ENCODE measurements around the gene THTPA. TPM values are rescaled to one million over a fixed set of nuclear protein-coding genes. Genes with fewer than 3 reads are reported as not detected.

THTPA gene
- total RNA-seq, 1 experiment from 2014 or later: 12.3 TPM

- no peak for DNase-seq (ENCODE audit: low spot score)
- BruUV-seq (replicated peaks): no TSS peak
- H3K36me3 ChIP-seq (ENCODE audit: insufficient read depth, low read length, poor library complexity, severe bottlenecking): peaks cover 11% of the 10 kb centered on the region
- TF ChIP-seq, protein P1, sequence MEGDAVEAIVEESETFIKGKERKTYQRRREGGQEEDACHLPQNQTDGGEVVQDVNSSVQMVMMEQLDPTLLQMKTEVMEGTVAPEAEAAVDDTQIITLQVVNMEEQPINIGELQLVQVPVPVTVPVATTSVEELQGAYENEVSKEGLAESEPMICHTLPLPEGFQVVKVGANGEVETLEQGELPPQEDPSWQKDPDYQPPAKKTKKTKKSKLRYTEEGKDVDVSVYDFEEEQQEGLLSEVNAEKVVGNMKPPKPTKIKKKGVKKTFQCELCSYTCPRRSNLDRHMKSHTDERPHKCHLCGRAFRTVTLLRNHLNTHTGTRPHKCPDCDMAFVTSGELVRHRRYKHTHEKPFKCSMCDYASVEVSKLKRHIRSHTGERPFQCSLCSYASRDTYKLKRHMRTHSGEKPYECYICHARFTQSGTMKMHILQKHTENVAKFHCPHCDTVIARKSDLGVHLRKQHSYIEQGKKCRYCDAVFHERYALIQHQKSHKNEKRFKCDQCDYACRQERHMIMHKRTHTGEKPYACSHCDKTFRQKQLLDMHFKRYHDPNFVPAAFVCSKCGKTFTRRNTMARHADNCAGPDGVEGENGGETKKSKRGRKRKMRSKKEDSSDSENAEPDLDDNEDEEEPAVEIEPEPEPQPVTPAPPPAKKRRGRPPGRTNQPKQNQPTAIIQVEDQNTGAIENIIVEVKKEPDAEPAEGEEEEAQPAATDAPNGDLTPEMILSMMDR (conservative IDR thresholded peaks at IDR 0.05; ENCODE audit: low read depth, low read length): no peak
- no peak for TF ChIP-seq EZH2 (IDR thresholded peaks at IDR 0.05; ENCODE audit: borderline replicate concordance, low read depth, low read length, poor library complexity, severe bottlenecking)
- no peak overlapping the region for H3K27ac ChIP-seq (ENCODE audit: low read depth, low read length, poor library complexity, severe bottlenecking)
- H3K4me1 ChIP-seq (ENCODE audit: insufficient read depth, low read length, poor library complexity, severe bottlenecking): peaks cover 8% of the 10 kb centered on the region
- CTCF ChIA-PET: interaction anchor here (0.6 to 3.3 kb wide), 4 partner anchors 10 to 1429 kb away, joined by 3 to 29 read pairs (median 3); no protein-coding TSS in a partner anchor
- no peak overlapping the region for H3K4me3 ChIP-seq (ENCODE audit: low read depth, low read length, poor library complexity, severe bottlenecking)
- POLR2A ChIA-PET (ENCODE audit: low non-redundant PET): interaction anchor here (0.6 kb wide), 1 partner anchor 80 kb away, joined by 3 read pairs; no protein-coding TSS in a partner anchor
- intact Hi-C loops (cut with micrococcal nuclease; ENCODE audit: unreplicated experiment): loop anchor here (1.0 to 2.0 kb wide), 2 partner anchors 231 to 295 kb away; no protein-coding TSS in a partner anchor
- H3K27me3 ChIP-seq (replicated peaks; ENCODE audit: insufficient read depth, low read depth, low read length, poor library complexity): no peaks in the 10 kb centered on the region
- H3K9me3 ChIP-seq (ENCODE audit: low read depth, low read length, poor library complexity, severe bottlenecking): no peaks in the 10 kb centered on the region
Measured at GRCh38 chr14:23559926-23560520, 4.0 kb downstream of the THTPA start.

DNA sequence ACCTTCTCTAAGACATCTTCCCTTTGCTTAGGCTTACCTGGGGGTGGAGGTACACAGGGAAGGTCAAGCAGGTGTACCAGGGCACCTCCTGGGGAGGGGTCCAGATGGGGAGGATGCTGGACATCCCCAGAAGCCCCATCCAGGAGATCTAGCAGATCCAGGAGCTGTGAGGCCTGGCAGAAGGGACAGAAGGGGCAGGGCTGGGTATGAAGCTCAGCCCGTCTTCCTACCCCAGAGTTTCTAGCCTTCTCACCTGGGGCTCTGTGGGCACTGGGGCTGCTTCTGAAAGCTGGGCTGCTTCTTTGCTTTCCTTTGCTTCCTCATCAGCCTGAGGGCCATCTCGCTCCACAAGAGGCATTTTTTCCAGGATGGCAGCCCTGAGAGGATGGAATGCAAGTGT, 5.2 kb downstream of the THTPA start:
- no peaks in the 10 kb centered on the region for H3K9me3 ChIP-seq (ENCODE audit: low read depth, low read length, poor library complexity, severe bottlenecking)

DNA sequence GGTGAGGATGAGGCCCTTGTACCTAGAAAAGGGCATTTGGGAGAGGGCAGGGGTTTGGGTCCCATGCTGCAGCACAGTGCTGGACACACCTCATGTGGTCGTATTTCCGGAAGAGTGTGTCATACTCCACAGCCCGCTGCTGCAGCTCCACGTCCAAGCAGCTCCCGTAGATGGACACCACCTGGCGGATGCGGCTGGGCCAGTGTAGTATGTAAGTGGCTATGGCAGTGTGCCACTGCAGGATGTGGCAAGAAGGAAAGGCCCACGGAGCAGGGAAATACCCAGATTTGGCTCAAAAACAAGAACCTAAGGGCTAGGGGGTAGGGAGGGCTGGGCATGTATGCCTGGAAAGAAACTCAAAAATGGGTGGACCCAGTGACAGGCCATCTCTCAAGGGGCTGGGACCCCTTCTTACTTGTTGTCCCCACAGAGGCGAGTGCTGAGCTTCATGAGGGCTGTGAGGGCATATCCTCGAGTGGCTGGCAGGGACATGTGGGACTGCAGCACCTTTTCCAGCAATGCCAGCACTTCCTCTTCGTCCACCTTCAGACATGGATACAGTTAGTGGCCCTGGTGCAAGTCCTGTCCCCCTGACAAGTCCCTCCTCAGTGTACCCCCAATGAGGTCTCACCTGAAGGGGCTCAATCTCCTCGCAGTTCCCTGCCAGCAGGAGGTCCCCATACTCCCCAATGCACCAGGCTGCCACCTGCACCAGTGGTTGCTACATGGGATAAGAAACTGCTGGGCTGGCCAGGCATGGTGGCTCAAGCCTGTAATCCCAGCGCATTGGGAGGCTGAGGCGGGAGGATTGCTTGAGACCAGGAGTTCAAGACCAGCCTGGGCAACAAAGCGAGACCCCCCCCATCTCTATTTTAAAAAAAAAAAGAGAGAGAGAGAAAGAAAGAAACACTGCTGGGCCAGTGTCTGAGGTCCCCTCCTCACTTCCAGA, 6.1 kb downstream of the THTPA start:
- ChIA-PET POLR2A (ENCODE audit: low non-redundant PET) (interaction anchor here (0.7 kb wide), 1 partner anchor 84 kb away, joined by 4 read pairs; no protein-coding TSS in a partner anchor), CTCF (interaction anchor here (0.5 to 1.0 kb wide), 3 partner anchors 84 to 255 kb away, joined by 3 to 4 read pairs (median 3); partner anchors contain the start of gene BCL2L2)
- Histone ChIP-seq H3K27ac (ENCODE audit: low read depth, low read length, poor library complexity, severe bottlenecking) (no peak overlapping the region), H3K9me3 (ENCODE audit: low read depth, low read length, poor library complexity, severe bottlenecking) (no peaks in the 10 kb centered on the region), H3K27me3 (replicated peaks; ENCODE audit: insufficient read depth, low read depth, low read length, poor library complexity) (no peaks in the 10 kb centered on the region), H3K4me1 (ENCODE audit: insufficient read depth, low read length, poor library complexity, severe bottlenecking) (peaks cover 5% of the 10 kb centered on the region), H3K36me3 (ENCODE audit: insufficient read depth, low read length, poor library complexity, severe bottlenecking) (peaks cover 11% of the 10 kb centered on the region), H3K4me3 (ENCODE audit: low read depth, low read length, poor library complexity, severe bottlenecking) (no peak overlapping the region)
- intact Hi-C loops (cut with micrococcal nuclease; ENCODE audit: unreplicated experiment): loop anchor here (1.0 kb wide), 1 partner anchor 84 kb away; no protein-coding TSS in a partner anchor
- TF ChIP-seq, protein P1 (conservative IDR thresholded peaks at IDR 0.05; ENCODE audit: low read depth, low read length): no peak
- TF ChIP-seq EZH2 (IDR thresholded peaks at IDR 0.05; ENCODE audit: borderline replicate concordance, low read depth, low read length, poor library complexity, severe bottlenecking): no peak
- DNase-seq (ENCODE audit: low spot score): no peak
- no TSS peak for BruUV-seq (replicated peaks)

More for the DNA sequence above, 5.2 kb downstream of the THTPA start:
- TF ChIP-seq, protein P1 (conservative IDR thresholded peaks at IDR 0.05; ENCODE audit: low read depth, low read length): no peak
- TF ChIP-seq EZH2 (IDR thresholded peaks at IDR 0.05; ENCODE audit: borderline replicate concordance, low read depth, low read length, poor library complexity, severe bottlenecking): no peak
- CTCF ChIA-PET: interaction anchor here (0.9 kb wide), 1 partner anchor 83 kb away, joined by 3 read pairs; no protein-coding TSS in a partner anchor
- H3K27ac ChIP-seq (ENCODE audit: low read depth, low read length, poor library complexity, severe bottlenecking): no peak overlapping the region
- no peaks in the 10 kb centered on the region for H3K27me3 ChIP-seq (replicated peaks; ENCODE audit: insufficient read depth, low read depth, low read length, poor library complexity)
- H3K4me1 ChIP-seq (ENCODE audit: insufficient read depth, low read length, poor library complexity, severe bottlenecking): peaks cover 8% of the 10 kb centered on the region
- DNase-seq (ENCODE audit: low spot score): no peak
- intact Hi-C loops (cut with micrococcal nuclease; ENCODE audit: unreplicated experiment): no loop called here
- POLR2A ChIA-PET (ENCODE audit: low non-redundant PET): no interaction called here
- BruUV-seq (replicated peaks): no TSS peak
- H3K36me3 ChIP-seq (ENCODE audit: insufficient read depth, low read length, poor library complexity, severe bottlenecking): peaks cover 11% of the 10 kb centered on the region
- no peak overlapping the region for H3K4me3 ChIP-seq (ENCODE audit: low read depth, low read length, poor library complexity, severe bottlenecking)
